Panc1 (cell line): ENCODE data around the gene LTB4R.

Experiments
- CTCF ChIP-seq: fragments of 450-650 bp; IDR thresholded peaks from 2 replicates; pipeline ENCODE4 v1.5.1; 2017; ENCODE audit warnings: mild to moderate bottlenecking
- POLR2AphosphoS5 ChIP-seq: IDR thresholded peaks from 2 replicates; pipeline ENCODE4 v1.6.1; 2012; ENCODE audit warnings: mild to moderate bottlenecking, low read depth, low read length, moderate library complexity
- REST ChIP-seq, 2 experiments: IDR thresholded peaks; 2 replicates each; pipeline ENCODE4 v1.6.1; 2011 to 2012; ENCODE audit warnings: low read depth in 2 of 2, control low read depth in 1 of 2, low read length in 1 of 2, mild to moderate bottlenecking in 1 of 2, moderate library complexity in 1 of 2; ENCODE audit not compliant: insufficient read depth in 1 of 2
- SIN3A ChIP-seq: IDR thresholded peaks from 2 replicates; pipeline ENCODE4 v1.6.1; 2012; ENCODE audit warnings: low read depth, mild to moderate bottlenecking, low read length, moderate library complexity, borderline replicate concordance; ENCODE audit not compliant: insufficient read depth
- TCF7L2 ChIP-seq: IDR thresholded peaks from 2 replicates; pipeline ENCODE4 v1.6.1; 2011; ENCODE audit warnings: mild to moderate bottlenecking, low read depth, low read length, inconsistent platforms

GRCh38 chr14:24311837-24312615, 724 bp downstream of the LTB4R start:
- TF ChIP-seq CTCF (no peak), REST (IDR thresholded peaks at IDR 0.05; ENCODE audit: insufficient read depth in 1 of 2, low read depth in 2 of 2, low read length in 1 of 2) (no peak), POLR2AphosphoS5 (no peak), TCF7L2 (no peak), SIN3A (no peak)
